DOHH2 (cell line): ENCODE measurements around the gene MPPED2.

Source experiments
- CTCF ChIP-seq: fragments of 200-600 bp; sonication (generic); IDR thresholded peaks from one replicate; pipeline ENCODE4 v1.5.1; 2014; ENCODE audit warnings: antibody characterized with exemption, mild to moderate bottlenecking, low read depth, low read length; ENCODE audit not compliant: poor library complexity, severe bottlenecking
- EZH2phosphoT487 ChIP-seq: fragments of 200-600 bp; sonication (generic); IDR thresholded peaks from 2 replicates; pipeline ENCODE4 v1.6.1; 2017; ENCODE audit warnings: borderline replicate concordance, mild to moderate bottlenecking, antibody characterized with exemption, low read length, moderate library complexity, mixed read lengths

- TF ChIP-seq CTCF, result no peak
- no peak for TF ChIP-seq EZH2phosphoT487
Observed at GRCh38 chr11:30414244-30414643, 171.9 kb downstream of the MPPED2 start.
